Measurements from ENCODE around the gene SLC35F6.

- TF ChIP-seq CTCF (IDR thresholded peaks at IDR 0.05) (no peak), POLR2A (IDR thresholded peaks at IDR 0.05) (no peak)
Observed at GRCh38 chr2:26724784-26725520, 39.1 kb upstream of the SLC35F6 start.
